GM18951 (cell line): ENCODE results near the gene SHISA4.

Experiments
- POLR2A ChIP-seq: IDR thresholded peaks from 4 replicates; pipeline ENCODE4 v1.6.1; 2011; ENCODE audit warnings: mild to moderate bottlenecking; ENCODE audit not compliant: insufficient read length, insufficient read depth; ENCODE audit errors: extremely low read depth
- in situ Hi-C: fragments of 300-500 bp; cut with MboI; formaldehyde crosslinking; loops from one replicate; pipeline ENCODE4 v1.12.0; 2022; ENCODE audit warnings: low sequenced_read_pairs, mixed read lengths, inconsistent platforms; ENCODE audit not compliant: unreplicated experiment

Gene SHISA4

GRCh38 chr1:201907621-201908020, 18.9 kb downstream of the SHISA4 start:
- in situ Hi-C loops: no loop called here
- TF ChIP-seq POLR2A: no peak

GRCh38 chr1:201911826-201912571, 23.3 kb downstream of the SHISA4 start:
- in situ Hi-C loops: no loop called here
- TF ChIP-seq POLR2A: no peak

GRCh38 chr1:201912832-201913231, 24.1 kb downstream of the SHISA4 start:
- in situ Hi-C loops: no loop called here
- TF ChIP-seq POLR2A: no peak

GRCh38 chr1:201914456-201915235, 25.9 kb downstream of the SHISA4 start:
- in situ Hi-C loops: no loop called here
- TF ChIP-seq POLR2A: no peak

- in situ Hi-C loops: no loop called here
- no peak for TF ChIP-seq POLR2A
These were observed 28.1 kb downstream of the SHISA4 start for GRCh38 chr1:201916649-201917249.

- in situ Hi-C loops: no loop called here
These were observed 28.8 kb downstream of the SHISA4 start for GRCh38 chr1:201917362-201918033.

GRCh38 chr1:201918343-201918742, 29.6 kb downstream of the SHISA4 start:
- TF ChIP-seq POLR2A: no peak
- in situ Hi-C loops: no loop called here

More at GRCh38 chr1:201917362-201918033, 28.8 kb downstream of the SHISA4 start:
- TF ChIP-seq POLR2A: no peak

- TF ChIP-seq POLR2A: no peak
- in situ Hi-C loops: no loop called here
These were observed 33.4 kb downstream of the SHISA4 start for GRCh38 chr1:201921952-201922558.

- no peak for TF ChIP-seq POLR2A
- in situ Hi-C loops: no loop called here
These were observed 36.5 kb downstream of the SHISA4 start for GRCh38 chr1:201925301-201925567.

- in situ Hi-C loops: no loop called here
- no peak for TF ChIP-seq POLR2A
These were observed 37.4 kb downstream of the SHISA4 start for GRCh38 chr1:201925981-201926645.

- TF ChIP-seq POLR2A: no peak
These were observed 39.6 kb downstream of the SHISA4 start for GRCh38 chr1:201928266-201928665.

GRCh38 chr1:201930137-201930536, 41.4 kb downstream of the SHISA4 start:
- no peak for TF ChIP-seq POLR2A
- in situ Hi-C loops: no loop called here

More at GRCh38 chr1:201928266-201928665, 39.6 kb downstream of the SHISA4 start:
- in situ Hi-C loops: no loop called here
